H9 (cell line): ENCODE data around the gene PARD3. TPM values are rescaled to one million over a fixed set of nuclear protein-coding genes. Genes with fewer than 3 reads are reported as not detected.

ENCODE experiments used
- DNase-seq: peaks from one replicate; pipeline ENCODE4 v3.0.0-alpha.2; 2017
- H2AFZ ChIP-seq: one replicate; pipeline ENCODE4 v1.6.1; 2013; ENCODE audit warnings: mild to moderate bottlenecking, low read length, control low read depth, moderate library complexity
- H2AK5ac ChIP-seq: 2 replicates; pipeline ENCODE4 v1.6.1; 2013; ENCODE audit warnings: low read length, control low read depth, mixed read lengths; ENCODE audit not compliant: insufficient read length
- H2BK120ac ChIP-seq: one replicate; pipeline ENCODE4 v1.6.1; 2013; ENCODE audit warnings: low read depth, mild to moderate bottlenecking, low read length, control low read depth, inconsistent platforms; ENCODE audit not compliant: poor library complexity, severe bottlenecking
- H2BK12ac ChIP-seq: 2 replicates; pipeline ENCODE4 v1.6.1; 2013; ENCODE audit warnings: low read length, control low read depth, mixed read lengths, low read depth; ENCODE audit not compliant: insufficient read length
- H2BK15ac ChIP-seq: 2 replicates; pipeline ENCODE4 v1.6.1; 2013; ENCODE audit warnings: low read depth, low read length, control low read depth
- H2BK20ac ChIP-seq: one replicate; pipeline ENCODE4 v1.6.1; 2013; ENCODE audit warnings: low read depth, mild to moderate bottlenecking, low read length, control low read depth, inconsistent platforms; ENCODE audit not compliant: poor library complexity, severe bottlenecking
- H2BK5ac ChIP-seq: 2 replicates; pipeline ENCODE4 v1.6.1; 2013; ENCODE audit warnings: low read length, control low read depth, mixed read lengths; ENCODE audit not compliant: insufficient read length
- H3K14ac ChIP-seq: 2 replicates; pipeline ENCODE4 v1.6.1; 2013; ENCODE audit warnings: low read length, control low read depth; ENCODE audit not compliant: insufficient read depth
- H3K18ac ChIP-seq: 2 replicates; pipeline ENCODE4 v1.6.1; 2013; ENCODE audit warnings: low read depth, mild to moderate bottlenecking, mixed read lengths, low read length, control low read depth; ENCODE audit not compliant: insufficient read length
- H3K23ac ChIP-seq: 2 replicates; pipeline ENCODE4 v1.6.1; 2013; ENCODE audit warnings: low read length, control low read depth, mixed read lengths, low read depth; ENCODE audit not compliant: insufficient read length
- H3K23me2 ChIP-seq: 2 replicates; pipeline ENCODE4 v1.6.1; 2013; ENCODE audit warnings: low read depth, mild to moderate bottlenecking, mixed read lengths, low read length, control low read depth; ENCODE audit not compliant: insufficient read length, poor library complexity, severe bottlenecking
- H3K27ac ChIP-seq: 2 replicates; pipeline ENCODE4 v1.5.1; 2013; ENCODE audit warnings: low read length, control low read depth, mixed read lengths, low read depth; ENCODE audit not compliant: insufficient read length
- H3K27me3 ChIP-seq: 2 replicates; pipeline ENCODE4 v1.6.1; 2013; ENCODE audit warnings: low read length, control low read depth, inconsistent platforms; ENCODE audit not compliant: insufficient read depth
- H3K4ac ChIP-seq: 2 replicates; pipeline ENCODE4 v1.6.1; 2013; ENCODE audit warnings: low read depth, mild to moderate bottlenecking, control low read depth, inconsistent platforms, low read length, moderate library complexity
- H3K4me1 ChIP-seq: 2 replicates; pipeline ENCODE4 v1.6.1; 2013; ENCODE audit warnings: low read length, control low read depth, inconsistent platforms; ENCODE audit not compliant: insufficient read depth
- H3K4me2 ChIP-seq: 2 replicates; pipeline ENCODE4 v1.6.1; 2013; ENCODE audit warnings: low read length, control low read depth, mixed read lengths; ENCODE audit not compliant: insufficient read length, insufficient read depth
- H3K56ac ChIP-seq: 2 replicates; pipeline ENCODE4 v1.6.1; 2013; ENCODE audit warnings: low read depth, mild to moderate bottlenecking, mixed read lengths, low read length, control low read depth; ENCODE audit not compliant: insufficient read length
- H3K79me1 ChIP-seq: 2 replicates; pipeline ENCODE4 v1.6.1; 2013; ENCODE audit warnings: low read depth, mild to moderate bottlenecking, moderate library complexity, low read length, control low read depth, inconsistent platforms; ENCODE audit not compliant: insufficient read depth, poor library complexity, severe bottlenecking
- H3K79me2 ChIP-seq: 2 replicates; pipeline ENCODE4 v1.6.1; 2013; ENCODE audit warnings: low read length, control low read depth, inconsistent platforms; ENCODE audit not compliant: insufficient read depth
- H3K9ac ChIP-seq: 2 replicates; pipeline ENCODE4 v1.6.1; 2013; ENCODE audit warnings: low read length, control low read depth, mixed read lengths; ENCODE audit not compliant: insufficient read length; ENCODE audit errors: extremely low read depth
- H3K9me3 ChIP-seq: one replicate; pipeline ENCODE4 v1.6.1; 2013; ENCODE audit warnings: low read depth, low read length, inconsistent platforms; ENCODE audit not compliant: control insufficient read depth
- H3T11ph ChIP-seq: one replicate; pipeline ENCODE4 v1.6.1; 2013; ENCODE audit warnings: mild to moderate bottlenecking, low read length, control low read depth, inconsistent platforms
- H4K20me1 ChIP-seq: one replicate; pipeline ENCODE4 v1.6.1; 2013; ENCODE audit not compliant: control insufficient read depth, insufficient read length, insufficient read depth
- H4K5ac ChIP-seq: 2 replicates; pipeline ENCODE4 v1.6.1; 2013; ENCODE audit warnings: low read depth, mild to moderate bottlenecking, mixed read lengths, low read length, control low read depth; ENCODE audit not compliant: insufficient read length
- H4K8ac ChIP-seq: replicated peaks from 2 replicates; pipeline ENCODE4 v1.6.1; 2013; ENCODE audit warnings: low read length, control low read depth, mixed read lengths, low read depth; ENCODE audit not compliant: insufficient read length
- H4K91ac ChIP-seq: 2 replicates; pipeline ENCODE4 v1.6.1; 2013; ENCODE audit warnings: low read depth, mild to moderate bottlenecking, moderate library complexity, mixed read lengths, low read length, control low read depth; ENCODE audit not compliant: insufficient read length
- H3K27ac Mint-ChIP-seq, 3 experiments: 2 replicates in 2 of 3; 3 replicates in 1 of 3; pipeline ENCODE4 v1.8.0; 2020 to 2021; ENCODE audit warnings: mixed read lengths in 3 of 3, mild to moderate bottlenecking in 1 of 3, moderate library complexity in 1 of 3
- H3K27me3 Mint-ChIP-seq: 2 replicates; pipeline ENCODE4 v1.8.0; 2021; ENCODE audit warnings: low read depth, mild to moderate bottlenecking, moderate library complexity, mixed read lengths
- H3K36me3 Mint-ChIP-seq, 3 experiments: 2 replicates in 2 of 3; 3 replicates in 1 of 3; pipeline ENCODE4 v1.8.0; 2020 to 2021; ENCODE audit warnings: low read depth in 3 of 3, mixed read lengths in 3 of 3; ENCODE audit not compliant: insufficient read depth in 1 of 3
- H3K4me1 Mint-ChIP-seq, 2 experiments: 2 replicates each; pipeline ENCODE4 v1.8.0; 2020; ENCODE audit warnings: mixed read lengths in 2 of 2
- H3K4me3 Mint-ChIP-seq, 2 experiments: 2 replicates in 1 of 2; 3 replicates in 1 of 2; pipeline ENCODE4 v1.8.0; 2020 to 2021; ENCODE audit warnings: mild to moderate bottlenecking in 2 of 2, mixed read lengths in 2 of 2, moderate library complexity in 1 of 2
- H3K9me3 Mint-ChIP-seq, 2 experiments: 2 replicates in 1 of 2; 3 replicates in 1 of 2; pipeline ENCODE4 v1.8.0; 2020; ENCODE audit warnings: mild to moderate bottlenecking in 2 of 2, mixed read lengths in 2 of 2, moderate library complexity in 1 of 2
- CTCF ChIP-seq: fragments of 200-600 bp; sonication (generic); conservative IDR thresholded peaks from 3 replicates; pipeline ENCODE4 v1.8.0; 2021; ENCODE audit warnings: antibody characterized with exemption, mild to moderate bottlenecking
- WGBS: extraction: QIAGEN DNeasy Blood & Tissue Kit; methylation state at CpG from one replicate; pipeline ENCODE4 v1.1.7; 2013; ENCODE audit warnings: missing lambda C conversion rate, low lambda C conversion rate, mixed read lengths; ENCODE audit not compliant: insufficient read length; ENCODE audit errors: extremely low coverage; 5-methylcytosine and 5-hydroxymethylcytosine counted together
- total RNA-seq: library from RNA; stranded (reverse); gene quantifications from 2 replicates; pipeline ENCODE4 v1.2.1, GENCODE V29; 2021

PARD3 gene
- total RNA-seq, 1 experiment from 2014 or later = 44.7 TPM

- Histone ChIP-seq H4K20me1 (no peaks in the 10 kb centered on the region), H3K18ac (no peak overlapping the region), H4K8ac (no peak overlapping the region), H3K9ac (no peak overlapping the region), H3K79me1 (no peaks in the 10 kb centered on the region), H3K4ac (no peak overlapping the region), H4K5ac (no peak overlapping the region), H2AFZ (no peak overlapping the region), H3K23me2 (no peaks in the 10 kb centered on the region), H2BK12ac (no peak overlapping the region), H3K14ac (no peak overlapping the region), H3K23ac (no peak overlapping the region), H3K4me2 (no peak overlapping the region), H3T11ph (no peak overlapping the region), H3K4me1 (no peaks in the 10 kb centered on the region), H3K9me3 (no peaks in the 10 kb centered on the region), H3K27me3 (no peaks in the 10 kb centered on the region), H2BK5ac (no peak overlapping the region), H4K91ac (no peak overlapping the region), H3K27ac (no peak overlapping the region), H3K56ac (no peak overlapping the region), H2AK5ac (no peak overlapping the region), H2BK20ac (no peak overlapping the region), H2BK15ac (no peak overlapping the region), H2BK120ac (no peak overlapping the region), H3K79me2 (no peaks in the 10 kb centered on the region)
- peaks cover 0 to under 1% of the 10 kb centered on the region in 2 experiments; a peak in 1 of 5 replicates for H3K9me3 Mint-ChIP-seq
- no peak overlapping the region for H3K27ac Mint-ChIP-seq
- H3K4me3 Mint-ChIP-seq = no peak overlapping the region
- DNase-seq = no peak
- WGBS = no CpG with 5 or more reads among the region's 4 CpGs
- peaks cover 3 to 4% of the 10 kb centered on the region in 2 experiments; a peak in 1 of 4 replicates for H3K4me1 Mint-ChIP-seq
- no peaks in the 10 kb centered on the region for H3K27me3 Mint-ChIP-seq
- TF ChIP-seq CTCF = no peak
- peaks cover 9 to 21% (median 12%) of the 10 kb centered on the region in 3 experiments for H3K36me3 Mint-ChIP-seq
These were observed 455.7 kb downstream of the PARD3 start for GRCh38 chr10:34359435-34359813.
